Breast epithelium (tissue), 4 donors: ENCODE measurements around the gene DCDC2B. TPM values are rescaled to one million over a fixed set of nuclear protein-coding genes. Genes with fewer than 3 reads are reported as not detected.

Source experiments
- DNase-seq, 2 donors: peaks; one replicate each; pipeline ENCODE4 v3.0.0-alpha.2; 2019; ENCODE audit warnings: low spot score in 2 of 2
- H3K27ac ChIP-seq, 2 donors: fragments of 200-600 bp; sonication (generic) in 1 of 2; one replicate each; pipeline ENCODE4 v1.5.1; 2016 to 2019; ENCODE audit warnings: mild to moderate bottlenecking in 1 of 2
- H3K27me3 ChIP-seq, 2 donors: fragments of 200-600 bp; sonication (generic) in 1 of 2; one replicate each; pipeline versions ENCODE4 v1.5.1 to v1.6.0; 2017 to 2019; ENCODE audit warnings: control low read depth in 1 of 2, mild to moderate bottlenecking in 1 of 2
- H3K36me3 ChIP-seq: fragments of 200-600 bp; one replicate; pipeline ENCODE4 v1.5.1; 2019
- H3K4me1 ChIP-seq, 2 donors: fragments of 200-600 bp; sonication (generic); one replicate each; pipeline ENCODE4 v1.5.1; 2016 to 2019; ENCODE audit warnings: control low read depth in 1 of 2
- H3K4me3 ChIP-seq, 3 donors: fragments of 200-600 bp; sonication (generic); 1 replicate in 2 of 3; 2 replicates in 1 of 3; pipeline ENCODE4 v1.5.1; 2016 to 2019; ENCODE audit warnings: mild to moderate bottlenecking in 3 of 3, moderate library complexity in 2 of 3
- H3K9me3 ChIP-seq, 2 donors: fragments of 200-600 bp; sonication (generic) in 1 of 2; one replicate each; pipeline ENCODE4 v1.5.1; 2016 to 2019; ENCODE audit warnings: control low read depth in 1 of 2
- CTCF ChIP-seq, 3 donors: fragments of 450-650 bp; IDR thresholded peaks; one replicate each; pipeline ENCODE4 v1.5.1; 2016 to 2017; ENCODE audit warnings: antibody characterized with exemption in 3 of 3, mild to moderate bottlenecking in 3 of 3, moderate library complexity in 3 of 3
- POLR2A ChIP-seq: fragments of 450-650 bp; IDR thresholded peaks from one replicate; pipeline ENCODE4 v1.6.1; 2016; ENCODE audit warnings: antibody characterized with exemption, mild to moderate bottlenecking, moderate library complexity
- POLR2AphosphoS5 ChIP-seq, 3 donors: sonication (generic); formaldehyde crosslinking; IDR thresholded peaks; one replicate each; pipeline ENCODE4 v1.6.1; 2017; ENCODE audit warnings: antibody characterized with exemption in 3 of 3
- intact Hi-C: fragments of 100-400 bp; cut with DNase I; formaldehyde crosslinking; loops from one replicate; pipeline ENCODE4 v1.15.1; 2023; ENCODE audit warnings: low total_unique reads
- total RNA-seq, 3 donors: library from RNA; depleted of rRNA; stranded (reverse); fragments of >200 nt; gene quantifications; one replicate each; pipeline ENCODE4 v1.1.0, GENCODE V29; 2016

Gene DCDC2B
- total RNA-seq, 3 donors from 2014 or later: 0.33 TPM; not detected in 2

GRCh38 chr1:32180186-32181060 is 28.5 kb upstream of the DCDC2B start:
- H3K36me3 ChIP-seq: no peaks in the 10 kb centered on the region
- H3K4me1 ChIP-seq: peaks cover 0 to 21% of the 10 kb centered on the region in 2 donors
- peak in 1 of 3 donors; percentile 4 for TF ChIP-seq POLR2AphosphoS5 (IDR thresholded peaks at IDR 0.05)
- TF ChIP-seq POLR2A: no peak
- TF ChIP-seq CTCF (IDR thresholded peaks at IDR 0.05): no peak
- H3K27ac ChIP-seq: peak overlapping the region; percentile 91 to 98
- H3K27me3 ChIP-seq: no peaks in the 10 kb centered on the region
- intact Hi-C loops: no loop called here
- H3K4me3 ChIP-seq: peak overlapping the region; percentile 62 to 76 (median 71)
- DNase-seq: no peak
- H3K9me3 ChIP-seq: no peaks in the 10 kb centered on the region

- no peak for TF ChIP-seq POLR2A
- no peak for TF ChIP-seq CTCF (IDR thresholded peaks at IDR 0.05)
- no peak for TF ChIP-seq POLR2AphosphoS5 (IDR thresholded peaks at IDR 0.05)
- Histone ChIP-seq H3K4me3 (peak overlapping the region; percentile 62 to 76 (median 71)), H3K4me1 (peaks cover 0 to 21% of the 10 kb centered on the region in 2 donors), H3K27ac (peak overlapping the region; percentile 91 to 98), H3K36me3 (no peaks in the 10 kb centered on the region), H3K27me3 (no peaks in the 10 kb centered on the region), H3K9me3 (no peaks in the 10 kb centered on the region)
- intact Hi-C loops: no loop called here
- no peak for DNase-seq
These were observed 27.8 kb upstream of the DCDC2B start for GRCh38 chr1:32181065-32181464.

GRCh38 chr1:32181563-32181962 is 27.3 kb upstream of the DCDC2B start:
- Histone ChIP-seq H3K9me3 (no peaks in the 10 kb centered on the region), H3K36me3 (no peaks in the 10 kb centered on the region), H3K4me3 (peak overlapping the region; percentile 62 to 76 (median 71)), H3K27me3 (no peaks in the 10 kb centered on the region), H3K4me1 (peaks cover 0 to 21% of the 10 kb centered on the region in 2 donors), H3K27ac (peak overlapping the region; percentile 91 to 98)
- intact Hi-C loops: no loop called here
- TF ChIP-seq CTCF (IDR thresholded peaks at IDR 0.05) (no peak), POLR2AphosphoS5 (IDR thresholded peaks at IDR 0.05) (no peak), POLR2A (no peak)
- DNase-seq: no peak

GRCh38 chr1:32182060-32182459 is 26.8 kb upstream of the DCDC2B start:
- intact Hi-C loops: no loop called here
- Histone ChIP-seq H3K27me3 (no peaks in the 10 kb centered on the region), H3K4me1 (peaks cover 0 to 21% of the 10 kb centered on the region in 2 donors), H3K4me3 (peak overlapping the region in 2 of 3 donors; percentile 45 to 71), H3K36me3 (no peaks in the 10 kb centered on the region), H3K27ac (no peak overlapping the region), H3K9me3 (no peaks in the 10 kb centered on the region)
- TF ChIP-seq POLR2AphosphoS5 (IDR thresholded peaks at IDR 0.05): no peak
- TF ChIP-seq CTCF (IDR thresholded peaks at IDR 0.05): no peak
- no peak for TF ChIP-seq POLR2A
- no peak for DNase-seq

GRCh38 chr1:32184650-32185049 is 24.2 kb upstream of the DCDC2B start:
- H3K27me3 ChIP-seq: no peaks in the 10 kb centered on the region
- no peak for TF ChIP-seq POLR2A
- no peak for TF ChIP-seq CTCF (IDR thresholded peaks at IDR 0.05)
- no peak for TF ChIP-seq POLR2AphosphoS5 (IDR thresholded peaks at IDR 0.05)
- intact Hi-C loops: no loop called here
- DNase-seq: no peak
- H3K4me3 ChIP-seq: peak overlapping the region in 1 of 3 donors; percentile 28
- H3K36me3 ChIP-seq: no peaks in the 10 kb centered on the region
- no peaks in the 10 kb centered on the region for H3K9me3 ChIP-seq
- no peak overlapping the region for H3K27ac ChIP-seq
- peaks cover 0 to 21% of the 10 kb centered on the region in 2 donors for H3K4me1 ChIP-seq
